ENCODE results near the gene PVALB. TPM values are rescaled to one million over a fixed set of nuclear protein-coding genes. Genes with fewer than 3 reads are reported as not detected.

PVALB gene
- total and polyA plus RNA-seq, 9 donors: 2.9 to 22.2 (median 11.2) TPM

DNA sequence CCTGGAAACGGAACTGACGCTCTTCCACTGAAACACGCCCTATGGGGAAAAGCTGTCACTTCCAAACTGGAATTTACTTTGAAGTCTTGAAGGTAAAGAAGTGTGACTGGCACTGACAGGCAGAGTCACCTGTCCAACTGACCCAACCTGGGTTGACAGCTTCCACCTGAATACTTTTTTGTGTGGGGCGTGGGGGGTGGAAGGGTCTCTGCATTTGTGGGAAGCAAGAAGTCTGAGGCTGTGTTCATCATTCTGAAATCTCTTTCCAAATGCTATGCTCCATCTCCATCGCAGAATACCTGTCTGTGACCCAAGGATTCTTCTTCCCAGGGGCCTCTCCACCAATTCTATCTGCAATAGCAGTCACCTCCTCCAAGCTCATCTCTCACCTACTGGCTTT lies 48.7 kb downstream of the PVALB start:
- peaks cover under 1% of the 10 kb centered on the region for H3K4me1 ChIP-seq (ENCODE audit: control insufficient read depth, insufficient read depth, low read length)
- no peak overlapping the region for H3K27ac ChIP-seq (ENCODE audit: low read length)
- peaks cover 53% of the 10 kb centered on the region for H3K36me3 ChIP-seq (ENCODE audit: control insufficient read depth, insufficient read depth, low read length)
- 89% methylated on average over 4 of the region's 5 CpGs for WGBS (ENCODE audit: insufficient coverage)
- H3K9me3 ChIP-seq (replicated peaks; ENCODE audit: control insufficient read depth, low read depth, low read length): no peaks in the 10 kb centered on the region
- DNase-seq: no peak
- H3K4me3 ChIP-seq (ENCODE audit: low read length): no peak overlapping the region
- no peaks in the 10 kb centered on the region for H3K27me3 ChIP-seq (ENCODE audit: control insufficient read depth, insufficient read depth, low read length)

DNA sequence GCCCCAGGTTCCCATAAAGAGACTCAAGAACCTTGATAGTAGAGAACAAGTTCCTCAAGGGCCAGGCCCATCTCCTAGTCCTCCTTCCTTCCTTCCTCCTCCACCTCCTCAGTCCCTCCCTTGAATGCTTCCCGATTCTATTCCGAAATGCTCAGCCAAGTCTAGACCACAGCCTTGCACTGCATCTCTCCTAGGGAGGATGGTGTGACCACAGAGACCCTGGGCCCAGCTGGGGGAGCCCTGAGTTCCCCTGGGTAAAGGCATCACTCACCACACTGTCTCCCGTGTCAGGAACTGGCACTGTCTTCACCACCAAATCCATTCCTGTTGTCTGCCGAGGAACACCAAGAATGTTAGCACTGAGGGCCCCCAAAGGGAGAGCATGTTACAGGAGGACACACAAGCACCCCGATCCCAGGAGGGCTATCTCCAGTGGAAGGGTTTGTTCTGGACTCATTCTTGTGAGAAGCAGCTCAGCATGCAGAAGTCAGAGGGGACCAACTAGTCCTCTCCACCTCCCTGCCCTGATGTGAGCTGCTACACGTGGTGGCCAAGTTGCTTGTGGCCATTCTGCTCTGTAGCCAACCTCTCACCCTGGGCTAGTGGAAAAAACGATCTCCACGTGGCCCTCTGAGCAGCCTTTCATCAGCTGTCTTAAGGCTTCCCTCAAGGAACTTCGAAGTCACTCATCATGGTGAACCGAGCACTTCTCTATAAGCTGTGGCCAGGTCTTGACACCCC lies 49.6 kb downstream of the PVALB start:
- DNase-seq: no peak
- peaks cover 53% of the 10 kb centered on the region for H3K36me3 ChIP-seq (ENCODE audit: control insufficient read depth, insufficient read depth, low read length)
- H3K4me3 ChIP-seq (ENCODE audit: low read length): no peak overlapping the region
- no peak overlapping the region for H3K27ac ChIP-seq (ENCODE audit: low read length)
- H3K4me1 ChIP-seq (ENCODE audit: control insufficient read depth, insufficient read depth, low read length): peaks cover 9% of the 10 kb centered on the region
- no peaks in the 10 kb centered on the region for H3K9me3 ChIP-seq (replicated peaks; ENCODE audit: control insufficient read depth, low read depth, low read length)
- WGBS (ENCODE audit: insufficient coverage): 96% methylated on average over 6 of the region's 10 CpGs
- no peaks in the 10 kb centered on the region for H3K27me3 ChIP-seq (ENCODE audit: control insufficient read depth, insufficient read depth, low read length)

DNA sequence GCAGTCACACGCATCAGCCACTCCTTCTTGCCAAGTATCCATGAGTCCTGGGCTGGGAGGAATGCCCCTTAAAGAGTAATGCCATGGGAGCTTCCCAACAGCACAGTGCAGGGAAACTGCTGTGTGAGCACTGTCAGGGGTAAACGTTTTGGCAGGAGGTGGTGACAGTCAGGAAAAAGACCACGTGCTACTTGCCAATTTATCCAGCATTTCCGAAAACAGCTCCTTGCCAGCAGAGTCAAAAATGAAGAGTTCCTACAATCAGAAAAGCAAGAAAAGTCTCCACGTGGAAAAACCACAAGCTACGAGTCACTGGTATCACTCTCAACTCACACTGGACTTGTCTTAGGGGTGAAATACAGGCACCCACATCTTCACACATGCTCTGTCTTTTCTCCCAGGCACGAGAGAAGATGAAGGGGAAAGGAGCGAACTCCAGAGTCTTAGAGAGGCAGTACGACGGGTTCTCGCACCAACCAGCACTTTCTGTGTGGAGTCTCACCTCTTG lies 50.8 kb downstream of the PVALB start:
- Histone ChIP-seq H3K27ac (ENCODE audit: low read length) (no peak overlapping the region), H3K36me3 (ENCODE audit: control insufficient read depth, insufficient read depth, low read length) (peaks cover 55% of the 10 kb centered on the region), H3K4me3 (ENCODE audit: low read length) (no peak overlapping the region), H3K4me1 (ENCODE audit: control insufficient read depth, insufficient read depth, low read length) (peaks cover 11% of the 10 kb centered on the region), H3K27me3 (ENCODE audit: control insufficient read depth, insufficient read depth, low read length) (no peaks in the 10 kb centered on the region), H3K9me3 (replicated peaks; ENCODE audit: control insufficient read depth, low read depth, low read length) (no peaks in the 10 kb centered on the region)
- WGBS (ENCODE audit: insufficient coverage): 73% methylated on average over 8 of the region's 11 CpGs
- no peak for DNase-seq

DNA sequence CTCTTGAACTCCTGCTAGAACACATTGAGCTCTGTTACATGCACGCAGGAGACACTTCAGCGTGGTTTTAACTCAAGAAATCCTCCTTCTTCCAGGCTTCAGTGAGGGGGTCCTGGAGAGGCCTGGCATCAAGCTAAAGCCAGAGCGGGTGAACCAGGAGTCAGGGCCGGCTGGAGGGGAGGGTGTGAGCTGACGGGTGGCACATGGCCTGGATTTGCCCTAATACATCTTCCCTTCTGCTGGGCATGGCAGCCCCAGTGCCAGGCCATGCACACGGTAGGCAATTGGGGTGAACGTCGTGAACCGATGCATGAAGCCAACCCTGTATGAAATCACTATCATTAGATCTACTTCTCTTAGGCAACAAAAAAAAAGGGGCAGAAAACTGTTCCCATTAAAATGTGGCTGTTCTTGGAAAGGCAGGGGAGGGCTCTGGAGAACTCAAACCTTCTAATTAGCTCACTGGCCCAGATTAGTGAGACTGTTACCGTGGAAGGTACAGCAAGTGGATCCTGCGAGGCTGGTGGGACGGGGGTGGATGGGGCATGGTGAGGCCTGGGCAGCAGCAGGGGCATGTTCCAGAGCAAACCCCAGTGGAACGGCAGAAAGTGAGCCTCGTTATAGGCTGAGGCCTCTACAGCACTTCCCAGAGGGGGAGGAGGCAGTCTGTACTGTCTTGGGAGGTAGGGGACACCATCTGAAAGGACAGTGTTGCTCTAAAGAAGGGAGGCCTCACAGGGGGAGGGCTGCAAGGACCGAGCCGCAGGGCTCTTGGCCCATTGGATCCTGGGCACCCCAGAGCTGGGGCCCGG lies 51.5 kb downstream of the PVALB start:
- Histone ChIP-seq H3K27ac (ENCODE audit: low read length) (no peak overlapping the region), H3K9me3 (replicated peaks; ENCODE audit: control insufficient read depth, low read depth, low read length) (no peaks in the 10 kb centered on the region), H3K4me3 (ENCODE audit: low read length) (no peak overlapping the region), H3K36me3 (ENCODE audit: control insufficient read depth, insufficient read depth, low read length) (peaks cover 55% of the 10 kb centered on the region), H3K27me3 (ENCODE audit: control insufficient read depth, insufficient read depth, low read length) (no peaks in the 10 kb centered on the region), H3K4me1 (ENCODE audit: control insufficient read depth, insufficient read depth, low read length) (peaks cover 11% of the 10 kb centered on the region)
- WGBS (ENCODE audit: insufficient coverage): 76% methylated on average over 10 of the region's 17 CpGs
- DNase-seq: no peak

DNA sequence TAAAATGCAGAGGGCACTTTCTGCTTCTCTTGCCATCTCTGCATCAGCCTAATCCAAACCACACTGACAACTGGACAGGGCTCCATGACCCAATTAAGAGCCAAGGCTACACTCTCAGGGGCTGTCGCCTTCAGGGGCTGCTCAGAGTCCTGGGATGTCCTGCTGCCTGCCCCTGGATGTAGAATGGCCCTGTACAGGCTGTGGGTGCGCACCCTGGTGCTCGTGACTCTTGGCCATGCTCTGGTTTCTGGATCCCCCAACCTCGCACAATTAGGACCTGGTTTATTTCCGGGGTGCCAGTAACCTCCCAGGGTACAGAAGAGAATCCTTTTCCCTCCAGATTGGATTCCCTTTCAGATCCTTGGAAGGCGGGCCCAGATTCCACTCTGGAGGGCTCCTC lies 52.2 kb downstream of the PVALB start:
- DNase-seq: no peak
- no peak overlapping the region for H3K27ac ChIP-seq (ENCODE audit: low read length)
- H3K27me3 ChIP-seq (ENCODE audit: control insufficient read depth, insufficient read depth, low read length): no peaks in the 10 kb centered on the region
- 87% methylated on average over 5 of the region's 6 CpGs for WGBS (ENCODE audit: insufficient coverage)
- peaks cover 11% of the 10 kb centered on the region for H3K4me1 ChIP-seq (ENCODE audit: control insufficient read depth, insufficient read depth, low read length)
- H3K4me3 ChIP-seq (ENCODE audit: low read length): no peak overlapping the region
- H3K36me3 ChIP-seq (ENCODE audit: control insufficient read depth, insufficient read depth, low read length): peaks cover 55% of the 10 kb centered on the region
- H3K9me3 ChIP-seq (replicated peaks; ENCODE audit: control insufficient read depth, low read depth, low read length): no peaks in the 10 kb centered on the region

DNA sequence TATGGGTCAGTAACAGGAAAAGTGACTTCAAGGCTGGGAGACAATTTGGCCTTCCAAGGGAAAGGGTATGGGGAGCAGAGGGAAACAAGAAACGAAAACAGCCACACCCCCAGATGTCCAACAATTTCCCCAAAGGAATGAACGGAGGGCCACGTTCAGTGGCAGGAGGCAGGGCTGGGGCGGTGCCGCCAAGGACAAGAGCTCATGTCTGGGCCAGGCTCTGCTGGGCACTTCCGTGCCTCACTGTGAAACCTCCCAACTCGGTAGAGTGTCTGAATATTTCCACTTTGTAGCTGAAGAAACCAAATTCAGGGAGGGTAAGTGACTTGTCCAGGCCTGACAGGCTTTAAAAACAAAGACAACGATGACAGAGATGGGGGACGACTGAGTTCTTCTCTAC lies 52.8 kb downstream of the PVALB start:
- Histone ChIP-seq H3K27me3 (ENCODE audit: control insufficient read depth, insufficient read depth, low read length) (no peaks in the 10 kb centered on the region), H3K9me3 (replicated peaks; ENCODE audit: control insufficient read depth, low read depth, low read length) (no peaks in the 10 kb centered on the region), H3K4me3 (ENCODE audit: low read length) (no peak overlapping the region), H3K27ac (ENCODE audit: low read length) (no peak overlapping the region), H3K4me1 (ENCODE audit: control insufficient read depth, insufficient read depth, low read length) (peaks cover 11% of the 10 kb centered on the region), H3K36me3 (ENCODE audit: control insufficient read depth, insufficient read depth, low read length) (peaks cover 54% of the 10 kb centered on the region)
- no peak for DNase-seq
- 93% methylated on average over 8 of the region's 9 CpGs for WGBS (ENCODE audit: insufficient coverage)

DNA sequence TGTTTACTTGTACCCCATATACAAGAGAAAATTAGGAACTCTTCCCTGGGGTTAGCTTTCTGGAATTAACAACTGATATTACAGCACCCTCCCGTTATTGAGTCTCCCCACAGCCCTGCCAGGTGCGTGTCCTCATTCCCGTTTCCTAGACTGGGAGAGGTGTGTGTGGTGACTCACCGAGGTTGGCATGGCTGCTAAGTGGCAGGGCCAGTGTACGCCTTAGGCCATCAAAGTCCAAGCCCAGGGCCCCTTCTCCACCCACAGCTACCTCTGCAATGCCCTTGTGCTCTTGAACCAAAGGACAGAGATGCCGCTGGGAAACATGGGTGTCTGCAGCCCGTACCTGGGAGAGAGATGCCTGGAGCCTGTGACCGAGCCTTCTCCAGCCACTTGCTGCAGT lies 53.3 kb downstream of the PVALB start:
- Histone ChIP-seq H3K27ac (ENCODE audit: low read length) (no peak overlapping the region), H3K4me1 (ENCODE audit: control insufficient read depth, insufficient read depth, low read length) (peaks cover 11% of the 10 kb centered on the region), H3K4me3 (ENCODE audit: low read length) (no peak overlapping the region), H3K27me3 (ENCODE audit: control insufficient read depth, insufficient read depth, low read length) (no peaks in the 10 kb centered on the region), H3K9me3 (replicated peaks; ENCODE audit: control insufficient read depth, low read depth, low read length) (no peaks in the 10 kb centered on the region), H3K36me3 (ENCODE audit: control insufficient read depth, insufficient read depth, low read length) (peaks cover 52% of the 10 kb centered on the region)
- WGBS (ENCODE audit: insufficient coverage): 100% methylated on average over 3 of the region's 8 CpGs
- DNase-seq: no peak

DNA sequence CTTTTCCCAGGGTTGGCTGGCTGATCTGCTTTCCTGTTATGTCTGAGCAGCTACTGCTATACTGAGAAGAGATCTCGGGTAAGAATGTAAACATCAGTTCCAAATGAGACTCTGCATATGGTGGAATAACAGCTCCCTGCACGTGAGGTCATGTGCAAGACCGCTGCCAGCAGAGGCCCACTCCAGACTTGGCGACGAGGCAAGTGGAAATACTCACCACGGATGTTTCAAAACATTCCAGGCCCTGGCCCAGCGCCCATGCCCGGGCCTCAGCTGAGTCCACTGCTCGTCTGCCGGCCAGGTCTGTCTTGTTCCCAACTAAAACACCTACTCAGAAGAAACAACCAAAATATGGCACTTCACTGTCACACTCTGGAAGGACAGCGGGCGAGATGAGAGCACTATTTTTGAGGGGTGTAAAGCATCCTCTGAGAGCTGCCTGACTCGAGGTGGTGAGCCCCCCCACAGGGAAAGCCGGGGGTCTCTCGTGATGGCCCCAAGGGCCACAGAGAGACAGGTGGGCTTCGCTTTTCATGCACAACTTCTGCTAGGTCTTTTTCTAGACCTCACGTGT lies 54.1 kb downstream of the PVALB start:
- H3K4me3 ChIP-seq (ENCODE audit: low read length): no peak overlapping the region
- peak; percentile 35 for DNase-seq
- H3K36me3 ChIP-seq (ENCODE audit: control insufficient read depth, insufficient read depth, low read length): peaks cover 48% of the 10 kb centered on the region
- WGBS (ENCODE audit: insufficient coverage): 69% methylated on average over 15 of the region's 17 CpGs
- no peak overlapping the region for H3K27ac ChIP-seq (ENCODE audit: low read length)
- no peaks in the 10 kb centered on the region for H3K27me3 ChIP-seq (ENCODE audit: control insufficient read depth, insufficient read depth, low read length)
- H3K9me3 ChIP-seq (replicated peaks; ENCODE audit: control insufficient read depth, low read depth, low read length): no peaks in the 10 kb centered on the region
- H3K4me1 ChIP-seq (ENCODE audit: control insufficient read depth, insufficient read depth, low read length): peaks cover 11% of the 10 kb centered on the region

DNA sequence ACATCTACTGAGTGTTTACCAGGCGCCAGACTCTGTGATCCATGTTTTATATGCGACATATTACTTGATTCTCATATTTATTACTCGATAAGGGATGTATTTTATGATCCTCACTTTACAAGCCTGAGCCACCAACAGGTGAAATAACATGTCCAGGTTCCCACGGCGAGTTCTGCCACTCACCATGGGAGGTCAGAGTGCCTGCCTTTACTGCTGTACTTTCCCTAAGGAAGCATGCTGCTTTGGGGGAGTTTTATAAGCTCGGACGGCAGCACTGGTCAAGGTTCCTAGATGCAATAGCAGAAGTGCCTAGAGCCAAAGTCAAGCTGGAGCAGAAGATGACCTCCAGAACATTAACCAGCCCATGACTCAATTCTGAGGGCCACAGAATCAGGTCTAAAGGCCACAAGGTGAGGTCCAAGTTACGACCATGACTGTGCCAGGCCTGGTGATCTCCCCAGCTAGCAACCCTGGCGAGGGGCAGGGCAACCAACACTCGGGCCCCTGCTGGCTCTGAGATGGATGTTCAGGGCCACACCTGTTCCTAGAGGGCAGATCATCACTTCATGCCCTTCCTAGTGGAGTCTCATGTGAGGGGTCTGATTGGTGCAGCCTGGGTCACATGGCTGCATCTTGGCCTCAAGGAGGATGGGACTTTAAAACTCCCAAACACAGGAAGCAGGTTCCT lies 55.1 kb downstream of the PVALB start:
- H3K27ac ChIP-seq (ENCODE audit: low read length): no peak overlapping the region
- peaks cover 2% of the 10 kb centered on the region for H3K27me3 ChIP-seq (ENCODE audit: control insufficient read depth, insufficient read depth, low read length)
- H3K9me3 ChIP-seq (replicated peaks; ENCODE audit: control insufficient read depth, low read depth, low read length): no peaks in the 10 kb centered on the region
- H3K4me3 ChIP-seq (ENCODE audit: low read length): no peak overlapping the region
- DNase-seq: no peak
- peaks cover 11% of the 10 kb centered on the region for H3K4me1 ChIP-seq (ENCODE audit: control insufficient read depth, insufficient read depth, low read length)
- 87% methylated on average over 6 of the region's 10 CpGs for WGBS (ENCODE audit: insufficient coverage)
- peaks cover 37% of the 10 kb centered on the region for H3K36me3 ChIP-seq (ENCODE audit: control insufficient read depth, insufficient read depth, low read length)

DNA sequence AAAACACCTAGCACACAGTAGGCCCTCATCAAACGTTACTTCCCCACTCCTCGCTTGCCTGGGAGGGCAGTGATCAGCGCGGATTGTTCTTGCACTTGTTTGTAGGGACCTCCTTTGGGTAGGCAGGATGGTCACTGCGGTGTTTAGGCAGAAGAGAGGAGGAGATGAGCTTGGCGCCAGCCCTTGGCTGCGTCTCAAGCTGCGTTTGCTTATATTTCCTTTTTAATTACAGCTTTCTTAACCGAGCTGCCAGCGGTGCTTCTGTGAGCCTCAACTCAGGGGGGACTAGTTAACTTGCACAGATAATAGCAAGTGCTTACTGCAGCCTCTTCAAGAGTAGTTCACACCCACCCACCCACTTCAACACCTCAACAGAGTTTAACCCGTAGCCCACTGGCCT lies 56.0 kb downstream of the PVALB start:
- no peak overlapping the region for H3K27ac ChIP-seq (ENCODE audit: low read length)
- no peaks in the 10 kb centered on the region for H3K9me3 ChIP-seq (replicated peaks; ENCODE audit: control insufficient read depth, low read depth, low read length)
- H3K27me3 ChIP-seq (ENCODE audit: control insufficient read depth, insufficient read depth, low read length): peaks cover 4% of the 10 kb centered on the region
- no peak for DNase-seq
- H3K36me3 ChIP-seq (ENCODE audit: control insufficient read depth, insufficient read depth, low read length): peaks cover 29% of the 10 kb centered on the region
- H3K4me1 ChIP-seq (ENCODE audit: control insufficient read depth, insufficient read depth, low read length): peaks cover 11% of the 10 kb centered on the region
- H3K4me3 ChIP-seq (ENCODE audit: low read length): no peak overlapping the region
- WGBS (ENCODE audit: insufficient coverage): 74% methylated on average over 7 of the region's 11 CpGs
